Measurements from ENCODE around the gene NAV2. TPM values are rescaled to one million over a fixed set of nuclear protein-coding genes. Genes with fewer than 3 reads are reported as not detected.

Gene NAV2
- total RNA-seq, 1 donor, result 11.2 TPM

- no peak overlapping the region for H3K4me3 ChIP-seq (ENCODE audit: low read depth, low read length)
- no peak for TF ChIP-seq CTCF (IDR thresholded peaks at IDR 0.05; ENCODE audit: insufficient read depth, low read depth, low read length)
- DNase-seq (ENCODE audit: low read depth), result no peak
These were observed 329.5 kb downstream of the NAV2 start for GRCh38 chr11:20042045-20042639.

- TF ChIP-seq CTCF (IDR thresholded peaks at IDR 0.05; ENCODE audit: insufficient read depth, low read depth, low read length), result no peak
- H3K4me3 ChIP-seq (ENCODE audit: low read depth, low read length), result no peak overlapping the region
These were observed 330.2 kb downstream of the NAV2 start for GRCh38 chr11:20042811-20043341.

GRCh38 chr11:20043992-20044391, 331.4 kb downstream of the NAV2 start:
- H3K4me3 ChIP-seq (ENCODE audit: low read depth, low read length), result no peak overlapping the region
- TF ChIP-seq CTCF (IDR thresholded peaks at IDR 0.05; ENCODE audit: insufficient read depth, low read depth, low read length), result no peak
- no peak for DNase-seq (ENCODE audit: low read depth)

More at GRCh38 chr11:20042811-20043341, 330.2 kb downstream of the NAV2 start:
- DNase-seq (ENCODE audit: low read depth), result no peak

GRCh38 chr11:20045098-20045688, 332.6 kb downstream of the NAV2 start:
- no peak overlapping the region for H3K4me3 ChIP-seq (ENCODE audit: low read depth, low read length)
- TF ChIP-seq CTCF (IDR thresholded peaks at IDR 0.05; ENCODE audit: insufficient read depth, low read depth, low read length), result no peak
- DNase-seq (ENCODE audit: low read depth), result no peak

GRCh38 chr11:20046416-20046815, 333.8 kb downstream of the NAV2 start:
- no peak overlapping the region for H3K4me3 ChIP-seq (ENCODE audit: low read depth, low read length)
- TF ChIP-seq CTCF (IDR thresholded peaks at IDR 0.05; ENCODE audit: insufficient read depth, low read depth, low read length), result no peak
- DNase-seq (ENCODE audit: low read depth), result no peak

- no peak for TF ChIP-seq CTCF (IDR thresholded peaks at IDR 0.05; ENCODE audit: insufficient read depth, low read depth, low read length)
- no peak for DNase-seq (ENCODE audit: low read depth)
These were observed 334.6 kb downstream of the NAV2 start for GRCh38 chr11:20047006-20047768.

More at GRCh38 chr11:20047006-20047768, 334.6 kb downstream of the NAV2 start:
- H3K4me3 ChIP-seq (ENCODE audit: low read depth, low read length), result no peak overlapping the region

Data from fibroblast of villous mesenchyme (primary cell).